Left lung (tissue), 10 donors: Measurements from ENCODE around the gene TTC39A. TPM values are rescaled to one million over a fixed set of nuclear protein-coding genes. Genes with fewer than 3 reads are reported as not detected.

ENCODE experiments used
- ATAC-seq: fragments of 200-7000 bp; cut with Tn5 transposase; one replicate; pipeline ENCODE4 v1.9.1; 2020; ENCODE audit warnings: moderate library complexity
- DNase-seq, 4 donors: peaks; one replicate each; pipeline ENCODE4 v3.0.0-alpha.2; 2013 to 2020
- H3K27ac ChIP-seq, 2 donors: fragments of 200-600 bp; sonication (generic) in 1 of 2; one replicate each; pipeline versions ENCODE4 v1.5.0 to v1.8.0; 2020 to 2021
- H3K27me3 ChIP-seq, 2 donors: fragments of 200-600 bp; sonication (generic) in 1 of 2; one replicate each; pipeline versions ENCODE4 v1.5.0 to v1.8.0; 2020 to 2021
- H3K36me3 ChIP-seq, 2 donors: fragments of 200-600 bp; sonication (generic) in 1 of 2; one replicate each; pipeline versions ENCODE4 v1.5.0 to v1.8.0; 2020 to 2021
- H3K4me1 ChIP-seq, 2 donors: fragments of 200-600 bp; one replicate each; pipeline ENCODE4 v1.8.0; 2021
- H3K4me3 ChIP-seq, 2 donors: fragments of 200-600 bp; sonication (generic) in 1 of 2; one replicate each; pipeline versions ENCODE4 v1.5.0 to v1.8.0; 2020 to 2021; ENCODE audit warnings: mild to moderate bottlenecking in 1 of 2
- H3K9me3 ChIP-seq, 2 donors: fragments of 200-600 bp; sonication (generic) in 1 of 2; one replicate each; pipeline versions ENCODE4 v1.5.0 to v1.8.0; 2020 to 2021
- CTCF ChIP-seq, 2 donors: fragments of 200-600 bp; sonication (generic) in 1 of 2; IDR thresholded peaks; one replicate each; pipeline versions ENCODE4 v1.5.0 to v1.8.0; 2021; ENCODE audit warnings: antibody characterized with exemption in 2 of 2
- intact Hi-C, 2 donors: fragments of 100-400 bp; cut with DNase I; formaldehyde crosslinking; loops; one replicate each; pipeline versions ENCODE4 v1.11.2 to v1.14.2; 2022
- polyA plus RNA-seq, 6 donors: library from polyadenylated mRNA; unstranded; fragments of 120-200 nt; gene quantifications; one replicate each; pipeline ENCODE4 v1.2.1, GENCODE V29; 2013; ENCODE audit not compliant: insufficient read length in 6 of 6
- total RNA-seq, 2 donors: library from RNA; stranded (reverse); fragmentation: NEBNext Ultra II Directional; extraction: Animal tissue kit (Norgen Biotek cat#: 25700); gene quantifications; one replicate each; pipeline ENCODE4 v1.2.1, GENCODE V29; 2021
- donor health status: DM: no; HTN: yes; CAD: no.
- donor health status: DM: no; HTN: no; CAD: no.

The TTC39A gene
- total and polyA plus RNA-seq, 8 donors, result 8.0 to 44.6 (median 10.9) TPM

DNA sequence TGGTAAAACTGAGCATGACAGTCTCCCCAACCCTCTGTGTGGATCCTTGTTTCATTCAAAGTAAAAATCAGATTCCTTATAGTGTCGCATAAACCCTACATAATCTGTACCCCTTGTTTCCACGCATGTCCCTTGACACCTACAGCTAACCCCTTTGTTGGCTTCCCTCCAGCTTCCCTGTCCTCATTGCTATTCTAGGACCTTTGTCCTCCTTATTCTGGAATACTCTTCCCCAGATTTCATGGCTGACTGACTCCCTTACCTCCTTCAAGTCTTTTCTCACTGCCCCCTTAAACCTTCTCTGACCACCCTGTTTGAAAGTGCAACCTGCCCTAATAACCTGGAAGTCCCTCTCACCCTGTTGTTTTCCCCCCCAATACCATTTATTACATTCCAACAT lies 90.3 kb downstream of the TTC39A start:
- no peak for TF ChIP-seq CTCF (IDR thresholded peaks at IDR 0.05)
- DNase-seq, result no peak
- H3K4me1 ChIP-seq, result peaks cover 4 to 67% of the 10 kb centered on the region in 2 donors

GRCh38 chr1:51238034-51238403 lies 92.3 kb downstream of the TTC39A start:
- intact Hi-C loops, result no loop called here
- DNase-seq (no peak), ATAC-seq (no peak)
- Histone ChIP-seq H3K4me3 (peak overlapping the region; percentile 90), H3K27me3 (no peaks in the 10 kb centered on the region), H3K4me1 (peaks cover 8 to 74% of the 10 kb centered on the region in 2 donors), H3K36me3 (no peaks in the 10 kb centered on the region), H3K27ac (peak overlapping the region; percentile 55 to 89), H3K9me3 (no peaks in the 10 kb centered on the region)
- TF ChIP-seq CTCF (IDR thresholded peaks at IDR 0.05), result no peak

More for the DNA sequence above, 90.3 kb downstream of the TTC39A start:
- Histone ChIP-seq H3K9me3 (no peaks in the 10 kb centered on the region), H3K36me3 (no peaks in the 10 kb centered on the region), H3K27ac (no peak overlapping the region), H3K27me3 (no peaks in the 10 kb centered on the region), H3K4me3 (no peak overlapping the region)
- intact Hi-C loops, result no loop called here
- no peak for ATAC-seq

DNA sequence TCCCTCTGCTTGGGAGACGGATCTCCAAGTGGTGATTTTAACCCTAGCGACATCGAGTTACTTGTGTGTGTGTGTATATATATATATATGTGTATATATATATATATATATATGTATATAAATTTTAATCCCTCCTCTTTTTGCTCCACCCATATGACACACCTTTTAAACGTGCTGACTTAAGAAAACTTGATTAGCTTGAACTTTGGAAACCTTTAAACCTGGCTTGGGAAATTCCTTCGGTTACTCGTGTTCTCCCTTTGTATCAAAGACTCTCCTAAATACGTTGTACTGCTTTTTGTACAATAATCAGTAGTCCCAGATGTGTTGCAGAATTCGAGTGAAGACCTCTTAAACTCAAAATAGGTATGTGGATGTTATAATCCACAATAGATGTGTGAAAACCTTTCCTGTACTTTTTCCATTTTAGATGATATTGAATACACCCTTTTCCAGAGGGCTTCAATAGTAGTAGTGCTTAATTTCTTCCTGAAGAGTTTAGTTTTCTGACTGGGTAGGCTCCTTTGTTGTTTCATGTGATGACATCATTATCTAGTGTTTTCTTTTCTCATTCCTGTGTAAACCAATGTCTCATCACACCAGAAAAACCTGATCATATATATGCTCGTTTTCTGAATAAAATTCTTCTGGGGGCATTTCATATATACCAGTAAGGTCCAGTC lies 92.9 kb downstream of the TTC39A start:
- no peaks in the 10 kb centered on the region for H3K27me3 ChIP-seq
- peak overlapping the region; percentile 90 for H3K4me3 ChIP-seq
- ATAC-seq, result no peak
- intact Hi-C loops, result no loop called here
- DNase-seq, result peak in 2 of 4 donors; percentile 16 to 17
- H3K36me3 ChIP-seq, result no peaks in the 10 kb centered on the region
- TF ChIP-seq CTCF (IDR thresholded peaks at IDR 0.05), result no peak
- H3K4me1 ChIP-seq, result peaks cover 8 to 68% of the 10 kb centered on the region in 2 donors
- H3K9me3 ChIP-seq, result no peaks in the 10 kb centered on the region
- peak overlapping the region; percentile 89 to 93 for H3K27ac ChIP-seq

Other genes with a start within 250 kb of the TTC39A start
- gene C1orf185, start 228.3 kb downstream of the TTC39A start, total RNA-seq, result not detected
- not detected for gene C1orf185, start 228.3 kb downstream of the TTC39A start, polyA plus RNA-seq
- 10 to 100 TPM; 90.1 to 97.4 TPM for gene RNF11, start 94.3 kb downstream of the TTC39A start, total RNA-seq
- gene RNF11, start 94.3 kb downstream of the TTC39A start, polyA plus RNA-seq, result 100 to 1,000 TPM in 2 of 6 donors, 10 to 100 TPM in 4; 96.4 to 114 (median 98.6) TPM
- 10 to 100 TPM; 67.2 to 79.0 TPM for gene EPS15, start 188.7 kb upstream of the TTC39A start, total RNA-seq
- 10 to 100 TPM; 45.6 to 61.0 (median 51.1) TPM for gene EPS15, start 188.7 kb upstream of the TTC39A start, polyA plus RNA-seq